ENCODE data around the gene NTN1. TPM values are rescaled to one million over a fixed set of nuclear protein-coding genes. Genes with fewer than 3 reads are reported as not detected.

The NTN1 gene
- total and polyA plus RNA-seq, 2 experiments from 2014 or later, result 0.16 to 0.60 TPM

- no peak for TF ChIP-seq CTCF (IDR thresholded peaks at IDR 0.05; ENCODE audit: low read depth, low read length)
- H3K4me3 ChIP-seq, result no peak overlapping the region
- H3K36me3 ChIP-seq, result no peaks in the 10 kb centered on the region
- no peak overlapping the region for H3K27ac ChIP-seq
- peaks cover 32% of the 10 kb centered on the region for H3K27me3 ChIP-seq
- DNase-seq (ENCODE audit: low read depth in 1 of 2, low spot score in 1 of 2), result no peak
- no peaks in the 10 kb centered on the region for H3K4me1 ChIP-seq (ENCODE audit: low read depth)
- H3K9me3 ChIP-seq (ENCODE audit: low read depth), result no peaks in the 10 kb centered on the region
Measured at GRCh38 chr17:9208381-9209105, 187.2 kb downstream of the NTN1 start.

GRCh38 chr17:9209347-9209746, 188.0 kb downstream of the NTN1 start:
- no peak for DNase-seq (ENCODE audit: low read depth in 1 of 2, low spot score in 1 of 2)
- no peaks in the 10 kb centered on the region for H3K36me3 ChIP-seq

GRCh38 chr17:9209781-9210370, 188.6 kb downstream of the NTN1 start:
- Histone ChIP-seq H3K4me1 (ENCODE audit: low read depth) (no peaks in the 10 kb centered on the region), H3K27me3 (peaks cover 32% of the 10 kb centered on the region), H3K9me3 (ENCODE audit: low read depth) (no peaks in the 10 kb centered on the region), H3K27ac (no peak overlapping the region), H3K4me3 (no peak overlapping the region), H3K36me3 (no peaks in the 10 kb centered on the region)
- no peak for DNase-seq (ENCODE audit: low read depth in 1 of 2, low spot score in 1 of 2)
- TF ChIP-seq CTCF (IDR thresholded peaks at IDR 0.05; ENCODE audit: low read depth, low read length), result no peak

More at GRCh38 chr17:9209347-9209746, 188.0 kb downstream of the NTN1 start:
- Histone ChIP-seq H3K4me1 (ENCODE audit: low read depth) (no peaks in the 10 kb centered on the region), H3K9me3 (ENCODE audit: low read depth) (no peaks in the 10 kb centered on the region), H3K27me3 (peaks cover 32% of the 10 kb centered on the region), H3K4me3 (no peak overlapping the region), H3K27ac (no peak overlapping the region)
- TF ChIP-seq CTCF (IDR thresholded peaks at IDR 0.05; ENCODE audit: low read depth, low read length), result no peak

- TF ChIP-seq CTCF (IDR thresholded peaks at IDR 0.05; ENCODE audit: low read depth, low read length), result no peak
- Histone ChIP-seq H3K9me3 (ENCODE audit: low read depth) (no peaks in the 10 kb centered on the region), H3K4me3 (no peak overlapping the region), H3K27ac (no peak overlapping the region), H3K36me3 (no peaks in the 10 kb centered on the region), H3K4me1 (ENCODE audit: low read depth) (no peaks in the 10 kb centered on the region), H3K27me3 (peaks cover 21% of the 10 kb centered on the region)
- no peak for DNase-seq (ENCODE audit: low read depth in 1 of 2, low spot score in 1 of 2)
Measured at GRCh38 chr17:9211133-9211765, 189.9 kb downstream of the NTN1 start.

GRCh38 chr17:9212376-9213302, 191.3 kb downstream of the NTN1 start:
- H3K27me3 ChIP-seq, result peaks cover 12% of the 10 kb centered on the region
- no peak overlapping the region for H3K4me3 ChIP-seq
- H3K27ac ChIP-seq, result no peak overlapping the region
- no peaks in the 10 kb centered on the region for H3K4me1 ChIP-seq (ENCODE audit: low read depth)
- H3K9me3 ChIP-seq (ENCODE audit: low read depth), result no peaks in the 10 kb centered on the region
- no peak for DNase-seq (ENCODE audit: low read depth in 1 of 2, low spot score in 1 of 2)
- no peaks in the 10 kb centered on the region for H3K36me3 ChIP-seq
- TF ChIP-seq CTCF (IDR thresholded peaks at IDR 0.05; ENCODE audit: low read depth, low read length), result no peak

Data from cardiac muscle cell (in vitro differentiated cells and primary cell).